ENCODE results near the gene PEAK3.

DNA sequence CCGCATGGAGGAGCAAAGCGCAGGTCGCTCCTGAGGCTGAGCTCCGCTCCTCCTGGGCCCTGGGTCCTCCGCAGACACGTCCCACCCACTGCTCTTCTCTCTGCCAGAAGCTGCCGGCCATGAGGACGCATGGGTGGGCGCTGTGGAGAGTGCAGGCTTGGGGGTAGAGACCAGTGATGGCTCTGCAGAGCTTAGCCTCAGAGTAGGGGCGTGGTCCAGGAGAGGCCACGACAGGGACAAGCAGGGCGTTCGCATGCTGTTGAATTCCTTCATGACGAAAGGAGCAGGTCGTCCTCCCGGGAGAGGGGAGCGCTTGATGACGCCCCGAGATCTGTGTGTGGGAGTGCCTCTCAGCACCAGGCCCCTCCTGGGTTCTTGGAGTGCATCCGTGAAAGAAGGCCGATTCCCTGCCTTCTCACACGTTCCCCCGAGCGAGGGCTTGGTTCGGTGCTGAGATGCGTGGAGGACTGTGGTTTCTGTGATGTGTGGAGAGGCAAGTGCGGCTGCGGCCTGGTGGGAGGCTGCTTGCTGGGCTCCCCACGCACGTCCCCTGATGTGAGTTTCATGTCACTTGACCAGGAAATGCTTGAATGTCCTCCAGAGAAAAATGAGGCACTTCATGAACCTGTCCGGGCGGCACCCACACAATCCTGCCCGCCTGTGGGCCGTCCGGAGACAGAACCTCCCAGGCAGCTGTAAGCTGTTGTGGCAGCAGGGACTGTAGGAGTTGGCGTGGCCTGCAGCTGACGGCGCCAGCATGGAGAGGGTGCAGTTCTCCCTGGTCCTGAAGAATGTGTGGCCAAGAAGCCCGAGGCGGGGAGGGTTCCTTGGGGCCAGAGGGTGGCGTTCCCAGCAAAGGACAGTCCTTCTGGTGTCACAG, 40.9 kb downstream of the PEAK3 start:
- TF ChIP-seq GATA3 (IDR thresholded peaks at IDR 0.05; ENCODE audit: low read depth, low read length) (no peak), GATA2 (IDR thresholded peaks at IDR 0.05; ENCODE audit: low read depth, low read length) (no peak)
